SK-N-SH (cell line): Measurements from ENCODE around the gene ADGRA1. TPM values are rescaled to one million over a fixed set of nuclear protein-coding genes. Genes with fewer than 3 reads are reported as not detected.
A peak's percentile ranks its signal among the peaks of the same experiment; 100 is the strongest.

ENCODE experiments used
- CTCF ChIA-PET: fragments of 300-600, 350-600 bp; formaldehyde crosslinking; extraction: SDS; loops from one replicate; lab custom pipeline; 2021; lab: Yijun Ruan, JAX
- POLR2A ChIA-PET: fragments of 350-600 bp; sonication (Branson Sonifier 250); formaldehyde crosslinking; extraction: SDS; loops from one replicate; lab custom pipeline; 2020; ENCODE audit warnings: antibody characterized with exemption, inconsistent platforms; lab: Yijun Ruan, JAX
- DNase-seq: peaks from one replicate; pipeline ENCODE4 v3.0.0; 2012
- H2AFZ ChIP-seq: fragments of 200-600 bp; sonication (generic); 2 replicates; pipeline ENCODE4 v1.8.1; 2016; ENCODE audit warnings: antibody characterized with exemption, mild to moderate bottlenecking, low read depth
- H3F3A ChIP-seq: fragments of 200-600 bp; sonication (generic); replicated peaks from 2 replicates; pipeline ENCODE3; 2016; ENCODE audit warnings: antibody characterized with exemption, mild to moderate bottlenecking; ENCODE audit not compliant: insufficient read depth
- H3K27ac ChIP-seq, 2 experiments: fragments of 200-500 bp in 1 of 2; fragments of 200-600 bp in 1 of 2; sonication (Bioruptor generic) in 1 of 2; sonication (generic), shearing (Covaris generic) in 1 of 2; 2 replicates each; pipeline versions ENCODE4 v1.5.1 to v1.6.1; 2014 to 2016; ENCODE audit warnings: low read depth in 2 of 2, inconsistent platforms in 1 of 2, low read length in 1 of 2, mild to moderate bottlenecking in 1 of 2, mixed read lengths in 1 of 2
- H3K27me3 ChIP-seq: fragments of 200-600 bp; sonication (generic), shearing (Covaris generic); 2 replicates; pipeline ENCODE4 v1.6.1; 2016; ENCODE audit warnings: mixed run types; ENCODE audit not compliant: insufficient read depth
- H3K36me3 ChIP-seq, 2 experiments: fragments of 200-500 bp in 1 of 2; fragments of 200-600 bp in 1 of 2; sonication (Bioruptor generic) in 1 of 2; sonication (generic) in 1 of 2; replicated peaks in 1 of 2; 2 replicates each; pipeline versions ENCODE3 to v1.5.1; 2014 to 2016; ENCODE audit warnings: low read length in 1 of 2, mild to moderate bottlenecking in 1 of 2; ENCODE audit not compliant: insufficient read depth in 2 of 2, control insufficient read depth in 1 of 2
- H3K4me1 ChIP-seq, 2 experiments: fragments of 200-500 bp in 1 of 2; fragments of 200-600 bp in 1 of 2; sonication (Bioruptor generic) in 1 of 2; sonication (generic), shearing (Covaris generic) in 1 of 2; 2 replicates each; pipeline versions ENCODE4 v1.5.1 to v1.6.1; 2014 to 2016; ENCODE audit warnings: low read depth in 1 of 2, low read length in 1 of 2, mixed run types in 1 of 2; ENCODE audit not compliant: insufficient read depth in 2 of 2, control insufficient read depth in 1 of 2
- H3K4me2 ChIP-seq: fragments of 200-600 bp; sonication (generic), shearing (Covaris generic); 2 replicates; pipeline ENCODE4 v1.6.1; 2017; ENCODE audit warnings: mixed run types
- H3K4me3 ChIP-seq, 2 experiments: fragments of 200-500 bp in 1 of 2; fragments of 200-600 bp in 1 of 2; sonication (Bioruptor generic) in 1 of 2; sonication (generic), shearing (Covaris generic) in 1 of 2; 2 replicates each; pipeline versions ENCODE4 v1.5.1 to v1.8.1; 2014 to 2016; ENCODE audit warnings: low read depth in 2 of 2, inconsistent platforms in 1 of 2, low read length in 1 of 2, mild to moderate bottlenecking in 1 of 2, mixed read lengths in 1 of 2, moderate library complexity in 1 of 2
- H3K79me2 ChIP-seq: fragments of 200-600 bp; sonication (generic); 2 replicates; pipeline ENCODE4 v1.8.1; 2017; ENCODE audit warnings: mild to moderate bottlenecking; ENCODE audit not compliant: insufficient read depth
- H3K9ac ChIP-seq: fragments of 200-600 bp; sonication (generic); 2 replicates; pipeline ENCODE4 v1.6.1; 2017; ENCODE audit warnings: mixed run types
- H3K9me2 ChIP-seq: fragments of 200-600 bp; sonication (generic); 2 replicates; pipeline ENCODE4 v1.6.1; 2017; ENCODE audit warnings: mixed run types
- H3K9me3 ChIP-seq: fragments of 200-600 bp; sonication (generic); 2 replicates; pipeline ENCODE4 v1.6.1; 2017; ENCODE audit warnings: mixed run types, mild to moderate bottlenecking, moderate library complexity
- H4K20me1 ChIP-seq: fragments of 200-600 bp; sonication (generic); 2 replicates; pipeline ENCODE4 v1.6.1; 2017; ENCODE audit warnings: mild to moderate bottlenecking, mixed run types; ENCODE audit not compliant: insufficient read depth
- EP300 ChIP-seq, 2 experiments: IDR thresholded peaks; 2 replicates each; pipeline versions ENCODE4 v1.4.0 to v1.6.1; 2012; ENCODE audit warnings: borderline replicate concordance in 1 of 2, low read depth in 1 of 2, low read length in 1 of 2
- EZH2phosphoT487 ChIP-seq: fragments of 200-600 bp; sonication (generic); IDR thresholded peaks from 2 replicates; pipeline ENCODE4 v1.6.1; 2017; ENCODE audit warnings: low read depth, mixed run types, mild to moderate bottlenecking, antibody characterized with exemption, moderate library complexity, borderline replicate concordance
- FOSL2 ChIP-seq: IDR thresholded peaks from 2 replicates; pipeline ENCODE4 v1.4.0; 2012; ENCODE audit warnings: low read depth, mild to moderate bottlenecking, moderate library complexity, borderline replicate concordance
- MEF2A ChIP-seq: IDR thresholded peaks from 2 replicates; pipeline ENCODE4 v1.4.0; 2012; ENCODE audit warnings: low read depth, borderline replicate concordance
- TEAD4 ChIP-seq: IDR thresholded peaks from 2 replicates; pipeline ENCODE4 v1.4.0; 2012; ENCODE audit warnings: mild to moderate bottlenecking, borderline replicate concordance; ENCODE audit not compliant: insufficient read depth
- WGBS: methylation state at CpG from one replicate; pipeline ENCODE4 v1.1.6; 2017; ENCODE audit warnings: low lambda C conversion rate; 5-methylcytosine and 5-hydroxymethylcytosine counted together
- polyA plus RNA-seq, 3 experiments: library from polyadenylated mRNA; depleted of rRNA; stranded (reverse); fragments of >200 nt; gene quantifications; 2 replicates each; pipeline ENCODE4 v1.2.3, GENCODE V29; 2012
- TF ChIP-seq, protein P1 (sequence below): fragments of 200-600 bp; sonication (generic); IDR thresholded peaks from 2 replicates; pipeline ENCODE4 v1.6.1; 2017; ENCODE audit warnings: antibody characterized with exemption, mild to moderate bottlenecking, moderate library complexity

The ADGRA1 gene
- polyA plus RNA-seq, 1 of the 3 experiments (the other 2 are of a cell fraction), result not detected

DNA sequence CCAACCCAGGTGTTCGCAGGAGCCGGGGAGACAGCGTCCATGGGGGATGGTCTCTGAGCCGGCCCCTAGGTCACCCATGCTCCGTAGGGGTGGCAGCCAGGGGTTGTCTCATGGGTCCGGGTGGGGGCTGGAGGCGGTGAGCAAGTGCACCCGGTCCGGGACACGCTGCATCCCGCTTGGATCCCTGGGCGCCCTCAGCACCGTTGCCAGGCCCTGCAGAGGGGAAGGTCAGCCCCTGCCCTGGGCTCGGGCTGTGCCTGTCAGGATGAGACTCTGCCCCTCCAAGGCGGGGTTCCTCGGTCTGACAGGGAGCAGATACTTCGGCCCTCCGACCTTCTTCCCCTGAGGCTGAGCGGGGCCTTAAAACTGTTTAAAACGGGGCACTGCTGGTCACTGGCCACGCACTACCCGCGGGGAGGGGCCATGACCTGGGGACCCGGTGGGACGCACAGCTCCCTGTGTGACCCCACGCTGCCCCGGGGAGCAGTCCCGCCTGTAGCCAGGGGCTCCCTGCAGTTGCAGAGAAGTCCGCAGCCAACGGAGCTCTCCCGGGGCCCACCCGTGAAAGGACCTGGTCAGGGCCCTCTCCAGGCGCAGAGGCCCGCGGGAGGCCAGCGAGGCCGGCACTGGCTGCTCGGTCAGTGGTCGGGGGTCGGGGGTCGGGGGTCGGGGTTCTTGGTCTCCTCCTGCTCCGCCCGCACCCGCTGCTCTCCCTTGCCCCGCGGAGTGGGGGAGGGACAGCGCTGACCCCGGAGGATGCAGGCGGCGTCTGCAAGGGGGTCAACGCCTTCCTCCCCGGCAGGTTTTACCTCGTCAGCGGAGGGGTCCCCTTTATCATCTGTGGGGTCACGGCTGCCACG, 38.9 kb downstream of the ADGRA1 start (continued):
- TF ChIP-seq EZH2phosphoT487, result no peak

DNA sequence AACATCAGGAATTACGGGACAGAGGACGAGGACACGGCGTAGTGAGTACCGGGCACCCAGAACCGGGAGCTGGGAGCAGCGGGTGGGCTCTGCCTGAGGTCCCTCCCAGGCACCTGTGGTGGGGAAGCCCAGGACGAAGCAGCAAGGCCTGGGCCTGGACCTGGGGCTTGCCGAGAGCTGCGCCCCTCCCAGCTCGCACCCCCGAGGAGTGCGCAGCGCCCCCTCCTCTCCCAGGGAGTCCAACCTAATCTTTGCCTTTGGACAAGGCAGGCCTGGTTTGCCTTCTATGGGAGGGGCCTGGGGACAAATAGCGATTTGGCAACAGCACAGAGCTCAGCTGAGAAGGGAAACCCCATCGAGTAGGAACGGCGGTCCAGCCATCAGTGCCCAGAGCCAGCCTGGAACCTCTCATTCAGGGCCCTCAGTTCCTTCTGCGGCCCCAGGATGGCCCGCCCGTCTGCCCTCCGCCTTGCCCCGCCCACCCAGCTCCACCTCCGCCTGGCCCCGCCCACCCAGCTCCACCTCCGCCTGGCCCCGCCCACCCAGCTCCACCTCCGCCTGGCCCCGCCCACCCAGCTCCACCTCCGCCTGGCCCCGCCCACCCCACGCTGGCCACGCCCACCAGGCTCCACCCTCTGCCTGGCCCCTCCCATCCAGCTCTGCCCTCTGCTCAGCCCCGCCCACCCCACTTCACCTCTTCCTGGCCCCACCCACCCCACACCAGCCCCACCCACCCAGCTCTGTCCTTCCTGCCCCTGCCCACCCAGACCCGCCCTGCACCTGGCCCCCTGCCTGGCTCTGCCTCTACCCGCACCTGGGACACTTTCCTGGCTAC, 39.8 kb downstream of the ADGRA1 start:
- Histone ChIP-seq H3K27ac (no peak overlapping the region), H2AFZ (no peak overlapping the region), H4K20me1 (no peaks in the 10 kb centered on the region), H3K9ac (no peak overlapping the region), H3K36me3 (no peaks in the 10 kb centered on the region), H3K4me2 (no peak overlapping the region), H3F3A (no peaks in the 10 kb centered on the region), H3K9me3 (no peaks in the 10 kb centered on the region), H3K4me3 (no peak overlapping the region), H3K9me2 (no peaks in the 10 kb centered on the region), H3K27me3 (no peaks in the 10 kb centered on the region), H3K79me2 (no peaks in the 10 kb centered on the region), H3K4me1 (no peaks in the 10 kb centered on the region)
- 62% methylated on average over 27 of the region's 36 CpGs for WGBS
- peak; percentile 79 for DNase-seq
- TF ChIP-seq EP300 (IDR thresholded peaks at IDR 0.05; ENCODE audit: borderline replicate concordance in 1 of 2, low read depth in 1 of 2, low read length in 1 of 2) (no peak), EZH2phosphoT487 (no peak), FOSL2 (no peak)
- TF ChIP-seq, protein P1, sequence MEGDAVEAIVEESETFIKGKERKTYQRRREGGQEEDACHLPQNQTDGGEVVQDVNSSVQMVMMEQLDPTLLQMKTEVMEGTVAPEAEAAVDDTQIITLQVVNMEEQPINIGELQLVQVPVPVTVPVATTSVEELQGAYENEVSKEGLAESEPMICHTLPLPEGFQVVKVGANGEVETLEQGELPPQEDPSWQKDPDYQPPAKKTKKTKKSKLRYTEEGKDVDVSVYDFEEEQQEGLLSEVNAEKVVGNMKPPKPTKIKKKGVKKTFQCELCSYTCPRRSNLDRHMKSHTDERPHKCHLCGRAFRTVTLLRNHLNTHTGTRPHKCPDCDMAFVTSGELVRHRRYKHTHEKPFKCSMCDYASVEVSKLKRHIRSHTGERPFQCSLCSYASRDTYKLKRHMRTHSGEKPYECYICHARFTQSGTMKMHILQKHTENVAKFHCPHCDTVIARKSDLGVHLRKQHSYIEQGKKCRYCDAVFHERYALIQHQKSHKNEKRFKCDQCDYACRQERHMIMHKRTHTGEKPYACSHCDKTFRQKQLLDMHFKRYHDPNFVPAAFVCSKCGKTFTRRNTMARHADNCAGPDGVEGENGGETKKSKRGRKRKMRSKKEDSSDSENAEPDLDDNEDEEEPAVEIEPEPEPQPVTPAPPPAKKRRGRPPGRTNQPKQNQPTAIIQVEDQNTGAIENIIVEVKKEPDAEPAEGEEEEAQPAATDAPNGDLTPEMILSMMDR, result no peak
- POLR2A ChIA-PET, result interaction anchor here (0.6 kb wide), 1 partner anchor 14 kb away, joined by 3 read pairs; no protein-coding TSS in a partner anchor
- CTCF ChIA-PET, result interaction anchor here (0.6 to 3.0 kb wide), 3 partner anchors 16 to 223 kb away, joined by 3 to 6 read pairs (median 6); no protein-coding TSS in a partner anchor

DNA sequence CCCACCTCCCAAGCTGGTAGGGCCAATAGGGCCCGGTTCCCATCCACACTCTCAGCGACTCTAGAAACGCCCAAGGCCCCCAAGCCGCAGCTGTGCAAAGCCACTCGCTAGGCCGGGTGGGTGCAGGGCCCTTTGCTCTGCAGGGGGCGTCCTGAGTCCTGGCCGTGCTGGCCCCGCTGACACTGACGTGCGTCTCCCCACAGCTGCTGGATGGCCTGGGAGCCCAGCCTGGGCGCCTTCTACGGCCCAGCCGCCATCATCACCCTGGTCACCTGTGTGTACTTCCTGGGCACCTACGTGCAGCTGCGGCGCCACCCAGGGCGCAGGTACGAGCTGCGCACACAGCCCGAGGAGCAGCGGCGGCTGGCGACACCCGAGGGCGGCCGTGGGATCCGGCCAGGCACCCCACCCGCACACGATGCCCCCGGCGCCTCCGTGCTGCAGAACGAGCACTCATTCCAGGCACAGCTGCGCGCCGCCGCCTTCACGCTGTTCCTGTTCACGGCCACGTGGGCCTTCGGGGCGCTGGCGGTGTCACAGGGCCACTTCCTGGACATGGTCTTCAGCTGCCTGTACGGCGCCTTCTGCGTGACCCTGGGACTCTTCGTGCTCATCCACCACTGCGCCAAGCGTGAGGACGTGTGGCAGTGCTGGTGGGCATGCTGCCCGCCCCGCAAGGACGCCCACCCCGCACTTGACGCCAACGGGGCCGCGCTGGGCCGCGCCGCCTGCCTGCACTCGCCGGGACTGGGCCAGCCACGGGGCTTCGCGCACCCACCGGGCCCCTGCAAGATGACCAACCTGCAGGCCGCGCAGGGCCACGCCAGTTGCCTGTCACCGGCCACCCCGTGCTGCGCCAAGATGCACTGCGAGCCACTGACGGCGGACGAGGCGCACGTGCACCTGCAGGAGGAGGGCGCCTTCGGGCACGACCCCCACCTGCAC, 40.7 kb downstream of the ADGRA1 start:
- CTCF ChIA-PET, result interaction anchor here (2.7 to 3.0 kb wide), 2 partner anchors 15 to 224 kb away, joined by 6 read pairs; no protein-coding TSS in a partner anchor
- no peak overlapping the region for H3K4me3 ChIP-seq
- no peaks in the 10 kb centered on the region for H3K9me3 ChIP-seq
- H3K79me2 ChIP-seq, result no peaks in the 10 kb centered on the region
- no peak overlapping the region for H2AFZ ChIP-seq
- H3F3A ChIP-seq, result no peaks in the 10 kb centered on the region
- no peaks in the 10 kb centered on the region for H3K9me2 ChIP-seq
- no peaks in the 10 kb centered on the region for H4K20me1 ChIP-seq
- no peaks in the 10 kb centered on the region for H3K36me3 ChIP-seq
- WGBS, result 88% methylated on average over 23 of the region's 83 CpGs
- POLR2A ChIA-PET, result no interaction called here
- TF ChIP-seq TEAD4 (no peak), MEF2A (no peak)
- TF ChIP-seq, all 33 proteins: peak for 0
- H3K4me2 ChIP-seq, result no peak overlapping the region
- H3K4me1 ChIP-seq, result no peaks in the 10 kb centered on the region
- H3K9ac ChIP-seq, result no peak overlapping the region
- DNase-seq, result no peak
- no peaks in the 10 kb centered on the region for H3K27me3 ChIP-seq
- no peak overlapping the region for H3K27ac ChIP-seq
